Cardiac muscle cell (in vitro differentiated cells and primary cell): ENCODE measurements around the gene HEPACAM2. TPM values are rescaled to one million over a fixed set of nuclear protein-coding genes. Genes with fewer than 3 reads are reported as not detected.

Experiments
- DNase-seq, 2 donors: peaks; one replicate each; pipeline versions ENCODE4 v3.0.0 to v3.0.0-alpha.2; 2010 to 2017; ENCODE audit warnings: low read depth in 1 of 2, low spot score in 1 of 2
- H3K27ac ChIP-seq: fragments of 200-600 bp; sonication (generic); 2 replicates; pipeline ENCODE4 v1.5.1; 2016
- H3K27me3 ChIP-seq: fragments of 200-600 bp; sonication (generic); 2 replicates; pipeline ENCODE4 v1.6.0; 2016; ENCODE audit warnings: control low read depth
- H3K36me3 ChIP-seq: fragments of 200-600 bp; sonication (generic); 2 replicates; pipeline ENCODE4 v1.5.1; 2016; ENCODE audit warnings: control low read depth
- H3K4me1 ChIP-seq: fragments of 200-600 bp; sonication (generic); 2 replicates; pipeline ENCODE4 v1.8.1; 2017; ENCODE audit warnings: low read depth, mild to moderate bottlenecking, mixed run types
- H3K4me3 ChIP-seq: fragments of 200-600 bp; sonication (generic); 2 replicates; pipeline ENCODE4 v1.5.1; 2016; ENCODE audit warnings: mild to moderate bottlenecking
- H3K9me3 ChIP-seq: fragments of 200-600 bp; sonication (generic); 2 replicates; pipeline ENCODE4 v1.5.1; 2017; ENCODE audit warnings: low read depth, mild to moderate bottlenecking, control low read depth
- CTCF ChIP-seq: IDR thresholded peaks from 2 replicates; pipeline ENCODE4 v1.5.1; 2012; ENCODE audit warnings: low read depth, mild to moderate bottlenecking, low read length
- polyA plus RNA-seq: library from polyadenylated mRNA; unstranded; fragments of >200 nt; fragmentation: Nextera tagmentation; extraction: Ambion mirVana; gene quantifications from 2 replicates; pipeline ENCODE4 v1.2.1, GENCODE V29; 2016
- total RNA-seq: library from RNA; depleted of rRNA; stranded (reverse); fragments of >200 nt; gene quantifications from 2 replicates; pipeline ENCODE4 v1.2.3, GENCODE V29; 2016

HEPACAM2 gene
- total and polyA plus RNA-seq, 2 experiments from 2014 or later = not detected

GRCh38 chr7:93145354-93145753 lies 80.9 kb downstream of the HEPACAM2 start:
- no peak for DNase-seq
- no peaks in the 10 kb centered on the region for H3K9me3 ChIP-seq
- no peaks in the 10 kb centered on the region for H3K4me1 ChIP-seq
- no peak overlapping the region for H3K27ac ChIP-seq
- H3K36me3 ChIP-seq = no peaks in the 10 kb centered on the region
- TF ChIP-seq CTCF = no peak
- no peaks in the 10 kb centered on the region for H3K27me3 ChIP-seq
- H3K4me3 ChIP-seq = no peak overlapping the region

- Histone ChIP-seq H3K36me3 (no peaks in the 10 kb centered on the region), H3K27ac (no peak overlapping the region), H3K4me1 (no peaks in the 10 kb centered on the region), H3K9me3 (no peaks in the 10 kb centered on the region), H3K4me3 (no peak overlapping the region), H3K27me3 (no peaks in the 10 kb centered on the region)
- DNase-seq = no peak
- TF ChIP-seq CTCF = no peak
Observed at GRCh38 chr7:93142127-93142526, 84.1 kb downstream of the HEPACAM2 start.

GRCh38 chr7:93140582-93141191 lies 85.6 kb downstream of the HEPACAM2 start:
- TF ChIP-seq CTCF = no peak
- H3K27me3 ChIP-seq = no peaks in the 10 kb centered on the region
- H3K9me3 ChIP-seq = no peaks in the 10 kb centered on the region
- no peaks in the 10 kb centered on the region for H3K4me1 ChIP-seq
- no peak overlapping the region for H3K27ac ChIP-seq
- no peaks in the 10 kb centered on the region for H3K36me3 ChIP-seq
- DNase-seq = no peak
- H3K4me3 ChIP-seq = no peak overlapping the region

GRCh38 chr7:93138576-93138975 lies 87.7 kb downstream of the HEPACAM2 start:
- Histone ChIP-seq H3K4me1 (no peaks in the 10 kb centered on the region), H3K27me3 (no peaks in the 10 kb centered on the region), H3K9me3 (no peaks in the 10 kb centered on the region), H3K27ac (no peak overlapping the region), H3K36me3 (no peaks in the 10 kb centered on the region), H3K4me3 (no peak overlapping the region)
- TF ChIP-seq CTCF = no peak
- DNase-seq = no peak

Other genes with a start within 250 kb of the HEPACAM2 start
- 0.03 TPM in 1 of 2 replicates, not detected in the other for gene SAMD9, start 108.5 kb downstream of the HEPACAM2 start, total RNA-seq
- not detected in 2 replicates for gene SAMD9, start 108.5 kb downstream of the HEPACAM2 start, polyA plus RNA-seq
- gene SAMD9L, start 78.1 kb downstream of the HEPACAM2 start, total RNA-seq = not detected in 2 replicates
- not detected in 2 replicates for gene SAMD9L, start 78.1 kb downstream of the HEPACAM2 start, polyA plus RNA-seq
- gene VPS50, start 5.9 kb upstream of the HEPACAM2 start, total RNA-seq = 15.6 and 22.2 TPM in 2 replicates
- 10.0 and 14.9 TPM in 2 replicates for gene VPS50, start 5.9 kb upstream of the HEPACAM2 start, polyA plus RNA-seq